ENCODE data around the gene NINJ2. TPM values are rescaled to one million over a fixed set of nuclear protein-coding genes. Genes with fewer than 3 reads are reported as not detected.

The NINJ2 gene
- polyA plus RNA-seq, 1 donor from 2014 or later, result not detected

- H4K20me1 ChIP-seq (ENCODE audit: insufficient read depth), result no peaks in the 10 kb centered on the region
- no peak overlapping the region for H3K4me2 ChIP-seq (ENCODE audit: low read length)
- no peaks in the 10 kb centered on the region for H3F3A ChIP-seq (ENCODE audit: insufficient read depth, low read length, poor library complexity, severe bottlenecking)
- no peak overlapping the region for H3K4me3 ChIP-seq (ENCODE audit: low read length)
- no peaks in the 10 kb centered on the region for H3K79me2 ChIP-seq (replicated peaks; ENCODE audit: insufficient read depth, low read length)
- no peak for TF ChIP-seq CTCF (IDR thresholded peaks at IDR 0.05; ENCODE audit: poor library complexity, severe bottlenecking)
- TF ChIP-seq REST (IDR thresholded peaks at IDR 0.05; ENCODE audit: borderline replicate concordance), result no peak
- no peaks in the 10 kb centered on the region for H3K27me3 ChIP-seq (ENCODE audit: insufficient read depth, low read depth, low read length)
- no peak overlapping the region for H3K9ac ChIP-seq (ENCODE audit: low read length)
- no peak overlapping the region for H2AFZ ChIP-seq (ENCODE audit: low read depth, low read length)
- H3K27ac ChIP-seq (ENCODE audit: low read length), result no peak overlapping the region
- no peaks in the 10 kb centered on the region for H3K9me3 ChIP-seq (ENCODE audit: low read length)
- no peaks in the 10 kb centered on the region for H3K9me2 ChIP-seq (ENCODE audit: insufficient read depth, low read length)
- no peaks in the 10 kb centered on the region for H3K36me3 ChIP-seq (ENCODE audit: insufficient read depth, low read length)
These were observed 76.8 kb downstream of the NINJ2 start for GRCh38 chr12:586318-587071.

- H2AFZ ChIP-seq (ENCODE audit: low read depth, low read length), result no peak overlapping the region
- H3K9me3 ChIP-seq (ENCODE audit: low read length), result no peaks in the 10 kb centered on the region
- no peak overlapping the region for H3K4me2 ChIP-seq (ENCODE audit: low read length)
- no peak overlapping the region for H3K4me3 ChIP-seq (ENCODE audit: low read length)
- H3K9ac ChIP-seq (ENCODE audit: low read length), result no peak overlapping the region
- H3K27me3 ChIP-seq (ENCODE audit: insufficient read depth, low read depth, low read length), result no peaks in the 10 kb centered on the region
- no peak for TF ChIP-seq MXI1 (conservative IDR thresholded peaks at IDR 0.05; ENCODE audit: poor library complexity, severe bottlenecking)
- no peak for TF ChIP-seq SMC3 (conservative IDR thresholded peaks at IDR 0.05; ENCODE audit: poor library complexity)
- TF ChIP-seq EP300 (conservative IDR thresholded peaks at IDR 0.05; ENCODE audit: poor library complexity, severe bottlenecking), result no peak
- TF ChIP-seq TAF1 (IDR thresholded peaks at IDR 0.05; ENCODE audit: low read depth), result no peak
- H3K36me3 ChIP-seq (ENCODE audit: insufficient read depth, low read length), result no peaks in the 10 kb centered on the region
- H3F3A ChIP-seq (ENCODE audit: insufficient read depth, low read length, poor library complexity, severe bottlenecking), result no peaks in the 10 kb centered on the region
- H3K27ac ChIP-seq (ENCODE audit: low read length), result no peak overlapping the region
- H3K79me2 ChIP-seq (replicated peaks; ENCODE audit: insufficient read depth, low read length), result no peaks in the 10 kb centered on the region
- no peaks in the 10 kb centered on the region for H4K20me1 ChIP-seq (ENCODE audit: insufficient read depth)
- no peaks in the 10 kb centered on the region for H3K9me2 ChIP-seq (ENCODE audit: insufficient read depth, low read length)
These were observed 77.9 kb downstream of the NINJ2 start for GRCh38 chr12:585062-586061.
